Duodenal mucosa (tissue), 2 donors: ENCODE data around the gene AQP12B.

Experiments used
- H3K27ac ChIP-seq: one replicate; pipeline ENCODE4 v1.7.0; 2013; ENCODE audit warnings: low read depth, low read length
- H3K27me3 ChIP-seq, 2 donors: one replicate each; pipeline ENCODE4 v1.7.0; 2013; ENCODE audit warnings: low read length in 2 of 2, control low read depth in 1 of 2; ENCODE audit not compliant: insufficient read depth in 2 of 2, control insufficient read depth in 1 of 2
- H3K36me3 ChIP-seq, 2 donors: one replicate each; pipeline ENCODE4 v1.7.0; 2013; ENCODE audit warnings: low read length in 2 of 2, control low read depth in 1 of 2; ENCODE audit not compliant: insufficient read depth in 2 of 2, control insufficient read depth in 1 of 2
- H3K4me1 ChIP-seq, 2 donors: one replicate each; pipeline ENCODE4 v1.7.0; 2013; ENCODE audit warnings: low read length in 2 of 2, control low read depth in 1 of 2; ENCODE audit not compliant: insufficient read depth in 2 of 2, control insufficient read depth in 1 of 2
- H3K4me3 ChIP-seq, 2 donors: one replicate each; pipeline ENCODE4 v1.7.0; 2013; ENCODE audit warnings: low read length in 2 of 2, low read depth in 1 of 2
- H3K9ac ChIP-seq, 2 donors: one replicate each; pipeline ENCODE4 v1.7.0; 2013; ENCODE audit warnings: low read length in 2 of 2, low read depth in 1 of 2
- H3K9me3 ChIP-seq, 2 donors: one replicate each; pipeline ENCODE4 v1.7.0; 2013; ENCODE audit warnings: low read length in 2 of 2, control low read depth in 1 of 2; ENCODE audit not compliant: control insufficient read depth in 1 of 2

Gene AQP12B

DNA sequence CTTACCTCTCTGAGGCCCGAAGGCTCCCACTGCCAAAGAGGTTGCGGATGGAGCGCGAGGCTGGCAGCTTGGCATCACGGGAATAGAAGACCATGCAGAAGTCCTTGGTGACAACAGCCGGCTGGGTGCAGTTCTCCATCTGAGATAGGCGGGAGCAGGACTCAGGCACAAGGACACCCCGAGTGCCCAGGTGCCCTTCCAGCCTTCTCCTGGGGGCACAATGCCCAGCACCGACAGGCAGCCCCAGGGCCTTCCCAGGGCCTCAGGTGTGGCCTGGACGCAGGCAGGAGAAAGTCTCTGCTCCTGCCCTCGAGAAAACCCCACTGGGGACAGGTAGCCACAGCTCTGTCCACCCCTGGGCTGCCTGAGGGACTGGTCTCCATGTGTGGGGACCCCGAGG is 42.6 kb upstream of the AQP12B start:
- Histone ChIP-seq H3K36me3 (no peaks in the 10 kb centered on the region), H3K9ac (no peak overlapping the region)

DNA sequence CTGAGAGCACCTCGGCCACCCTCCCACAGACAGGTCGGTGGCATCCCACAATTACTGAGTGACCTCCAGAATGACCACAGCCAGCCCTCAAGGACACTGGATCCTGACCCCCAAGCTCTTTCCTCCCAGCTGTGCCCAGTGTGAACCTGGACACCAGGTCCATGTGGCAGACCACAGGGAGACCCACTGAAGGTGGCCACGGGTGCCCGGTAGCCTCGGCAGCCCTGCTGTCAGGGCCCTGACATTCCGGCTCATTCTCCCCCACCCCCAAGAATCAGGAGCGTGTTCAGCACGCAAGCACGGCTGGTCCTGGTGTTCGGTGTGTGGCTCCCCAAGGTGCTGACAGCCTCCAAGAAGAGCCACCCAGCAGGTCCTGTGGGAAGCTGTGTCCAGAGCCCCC is 41.7 kb upstream of the AQP12B start:
- Histone ChIP-seq H3K9ac (no peak overlapping the region), H3K36me3 (no peaks in the 10 kb centered on the region), H3K27ac (no peak overlapping the region), H3K4me1 (no peaks in the 10 kb centered on the region), H3K9me3 (no peaks in the 10 kb centered on the region), H3K4me3 (no peak overlapping the region), H3K27me3 (no peaks in the 10 kb centered on the region)

More for the DNA sequence above, 42.6 kb upstream of the AQP12B start:
- H3K27ac ChIP-seq = no peak overlapping the region
- H3K4me1 ChIP-seq = no peaks in the 10 kb centered on the region
- H3K27me3 ChIP-seq = no peaks in the 10 kb centered on the region
- no peak overlapping the region for H3K4me3 ChIP-seq
- H3K9me3 ChIP-seq = no peaks in the 10 kb centered on the region

DNA sequence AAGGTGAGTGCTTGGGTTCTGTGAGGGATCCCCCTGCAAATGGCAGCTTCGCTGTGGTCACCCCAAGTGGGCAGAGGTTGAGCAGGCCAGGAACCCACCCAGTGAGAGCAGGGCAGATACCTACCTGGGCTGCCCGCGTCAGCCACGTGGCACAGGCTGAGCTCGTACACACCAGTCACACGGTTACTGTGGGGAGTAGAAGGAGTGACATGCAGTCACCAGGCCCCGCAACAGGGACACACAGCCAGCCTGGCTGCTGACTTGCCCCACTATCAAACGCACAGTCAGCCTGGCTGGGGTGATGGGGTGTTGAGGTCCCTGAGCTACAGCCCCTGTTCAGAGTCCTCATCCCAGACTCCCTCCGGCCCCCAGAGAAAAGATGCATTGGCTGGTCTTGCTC is 41.2 kb upstream of the AQP12B start:
- Histone ChIP-seq H3K36me3 (no peaks in the 10 kb centered on the region), H3K9me3 (no peaks in the 10 kb centered on the region), H3K4me1 (no peaks in the 10 kb centered on the region), H3K27ac (no peak overlapping the region), H3K9ac (no peak overlapping the region), H3K27me3 (no peaks in the 10 kb centered on the region), H3K4me3 (no peak overlapping the region)

DNA sequence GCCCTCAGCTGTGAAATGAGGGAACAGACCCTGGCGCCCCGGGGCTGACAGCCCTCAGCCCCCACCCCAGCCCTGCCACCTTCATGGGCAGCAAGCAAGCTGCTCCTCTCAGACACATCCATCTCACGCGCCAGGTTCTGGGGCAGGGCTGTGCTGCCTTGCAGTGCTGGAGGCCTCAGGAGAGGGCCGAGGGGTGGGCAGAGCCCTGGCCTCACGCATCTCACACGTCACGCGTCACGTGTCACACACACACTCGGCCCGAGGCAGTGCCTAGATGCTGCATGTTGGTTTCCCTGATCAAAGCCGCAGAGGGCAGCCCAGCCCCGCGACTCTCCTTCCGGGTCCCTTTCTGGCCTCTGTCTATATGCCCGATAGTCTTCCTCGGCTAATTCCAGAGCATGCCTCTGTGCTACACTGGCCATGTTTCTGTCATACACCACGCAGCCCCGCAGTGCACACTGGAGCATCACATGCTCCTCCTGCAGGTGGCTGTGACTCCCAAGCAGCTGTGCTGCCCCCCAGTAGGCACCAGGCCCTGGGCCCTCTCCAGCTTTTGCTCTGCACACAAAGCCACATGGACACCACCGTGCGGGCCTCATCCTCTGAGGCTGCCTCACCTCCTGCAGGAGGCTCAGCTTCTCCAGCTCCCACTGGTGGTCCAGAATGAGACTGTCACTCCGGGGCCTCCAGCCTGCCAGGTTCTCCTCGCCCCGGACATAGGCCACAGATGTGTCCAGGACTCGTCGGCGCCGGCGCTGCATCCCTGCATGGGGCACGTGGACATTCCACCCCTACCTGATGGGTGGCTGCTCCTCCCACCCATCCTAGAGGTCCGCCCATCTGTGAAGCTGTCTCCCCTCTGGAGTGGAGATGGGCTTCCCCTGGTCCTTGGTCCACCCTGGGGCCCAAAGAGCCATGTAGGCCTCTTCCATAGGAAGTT is 40.4 kb upstream of the AQP12B start:
- H3K9ac ChIP-seq = no peak overlapping the region
- no peaks in the 10 kb centered on the region for H3K4me1 ChIP-seq
- H3K36me3 ChIP-seq = no peaks in the 10 kb centered on the region
- no peak overlapping the region for H3K27ac ChIP-seq
- H3K9me3 ChIP-seq = no peaks in the 10 kb centered on the region
- no peak overlapping the region for H3K4me3 ChIP-seq
- H3K27me3 ChIP-seq = no peaks in the 10 kb centered on the region

DNA sequence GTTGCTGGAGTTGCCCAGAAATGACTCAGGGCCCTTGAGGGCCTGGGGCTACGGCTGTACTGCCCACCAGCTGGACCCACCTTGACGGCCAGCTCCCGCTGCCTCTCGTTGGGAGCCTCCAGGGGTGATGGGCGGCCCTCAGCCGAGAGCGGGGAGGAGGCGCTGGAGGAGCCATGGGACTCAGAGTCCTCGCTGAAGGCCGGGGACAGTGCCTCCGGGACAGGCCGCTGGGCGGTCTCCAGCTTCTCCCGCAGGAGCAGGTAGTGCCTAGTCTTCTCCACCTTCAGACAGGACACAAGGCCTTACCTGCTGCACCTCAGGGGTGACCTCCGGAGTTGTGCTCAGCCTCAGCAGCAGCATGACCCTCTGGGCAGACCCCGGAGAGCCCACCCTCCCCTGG is 39.7 kb upstream of the AQP12B start:
- no peak overlapping the region for H3K9ac ChIP-seq
- H3K27me3 ChIP-seq = no peaks in the 10 kb centered on the region
- no peak overlapping the region for H3K4me3 ChIP-seq
- no peaks in the 10 kb centered on the region for H3K4me1 ChIP-seq
- H3K36me3 ChIP-seq = no peaks in the 10 kb centered on the region
- no peaks in the 10 kb centered on the region for H3K9me3 ChIP-seq
- no peak overlapping the region for H3K27ac ChIP-seq

DNA sequence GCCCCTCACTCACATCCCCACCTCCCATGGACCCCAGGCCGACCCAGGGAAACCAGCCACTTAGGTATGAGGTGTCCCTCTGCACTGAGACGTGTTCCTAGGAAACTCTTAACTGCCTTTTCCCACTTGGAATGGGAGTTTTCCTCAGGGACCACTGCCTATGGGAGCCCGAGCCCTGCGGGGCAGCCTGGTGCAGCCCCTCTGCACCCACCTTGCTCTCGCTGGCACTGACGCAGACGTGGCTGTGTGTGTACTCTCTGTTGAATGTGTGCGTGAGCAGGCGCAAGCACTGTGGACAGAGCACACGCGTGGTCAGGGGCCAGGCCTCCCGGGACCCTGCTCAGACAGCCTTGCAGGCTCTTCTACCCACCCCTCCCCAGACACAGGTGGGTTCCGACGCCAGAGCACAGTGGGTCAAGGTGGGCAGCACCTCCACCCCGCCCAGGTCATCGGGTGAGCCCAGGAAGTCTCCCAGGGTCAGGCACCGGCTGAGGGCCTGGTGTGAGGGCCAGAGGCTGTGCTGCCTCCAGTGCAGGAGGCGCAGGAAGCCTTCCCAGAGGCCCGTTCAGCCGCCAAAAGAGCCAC is 39.0 kb upstream of the AQP12B start:
- H3K4me3 ChIP-seq = no peak overlapping the region
- H3K9me3 ChIP-seq = no peaks in the 10 kb centered on the region
- no peaks in the 10 kb centered on the region for H3K27me3 ChIP-seq
- H3K27ac ChIP-seq = no peak overlapping the region
- no peaks in the 10 kb centered on the region for H3K36me3 ChIP-seq
- H3K9ac ChIP-seq = no peak overlapping the region
- H3K4me1 ChIP-seq = no peaks in the 10 kb centered on the region

DNA sequence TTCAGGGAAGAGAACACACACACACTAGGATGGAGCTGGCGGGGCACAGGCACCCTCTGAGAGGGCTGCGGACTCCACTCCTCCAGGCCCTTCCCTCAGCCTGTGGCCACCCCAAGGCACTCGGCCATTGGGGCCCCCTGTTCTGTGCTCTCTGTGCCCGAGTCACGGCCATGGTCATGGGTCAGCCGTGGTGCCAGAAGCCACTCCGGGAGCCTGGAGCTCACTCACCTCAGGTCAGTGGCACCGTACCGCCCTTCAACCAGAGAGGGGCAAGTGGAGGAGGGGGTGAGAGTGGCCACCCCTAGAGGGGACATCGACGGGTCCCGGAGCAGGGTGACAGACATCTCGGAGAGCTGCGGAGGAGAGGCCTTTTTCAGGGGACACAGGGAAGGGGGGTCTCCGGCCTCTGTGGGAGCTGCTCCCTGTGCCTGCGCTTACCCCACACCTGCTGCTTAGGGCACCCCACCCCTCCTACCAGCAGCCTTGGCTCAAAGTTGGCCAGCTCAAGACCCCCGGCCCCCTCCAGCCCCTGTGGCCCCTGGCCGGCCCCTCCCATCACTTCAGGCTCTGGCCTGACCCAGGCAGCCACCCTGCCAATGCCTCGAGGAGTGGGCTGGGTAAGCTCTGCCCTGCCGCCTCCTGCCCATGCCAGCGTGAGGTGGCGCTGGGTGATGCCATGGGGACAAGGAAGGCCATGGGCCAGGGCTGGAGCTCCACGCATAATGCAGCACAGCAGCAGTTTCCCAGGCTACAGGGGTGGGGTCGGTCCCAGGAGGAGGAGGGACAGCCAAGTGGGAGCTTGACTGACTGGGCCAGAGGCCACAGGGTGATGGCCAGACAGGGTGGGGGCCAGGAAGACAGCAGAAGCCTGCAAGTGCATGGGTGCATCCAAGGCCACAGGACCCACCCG is 38.3 kb upstream of the AQP12B start:
- H3K9ac ChIP-seq = no peak overlapping the region

DNA sequence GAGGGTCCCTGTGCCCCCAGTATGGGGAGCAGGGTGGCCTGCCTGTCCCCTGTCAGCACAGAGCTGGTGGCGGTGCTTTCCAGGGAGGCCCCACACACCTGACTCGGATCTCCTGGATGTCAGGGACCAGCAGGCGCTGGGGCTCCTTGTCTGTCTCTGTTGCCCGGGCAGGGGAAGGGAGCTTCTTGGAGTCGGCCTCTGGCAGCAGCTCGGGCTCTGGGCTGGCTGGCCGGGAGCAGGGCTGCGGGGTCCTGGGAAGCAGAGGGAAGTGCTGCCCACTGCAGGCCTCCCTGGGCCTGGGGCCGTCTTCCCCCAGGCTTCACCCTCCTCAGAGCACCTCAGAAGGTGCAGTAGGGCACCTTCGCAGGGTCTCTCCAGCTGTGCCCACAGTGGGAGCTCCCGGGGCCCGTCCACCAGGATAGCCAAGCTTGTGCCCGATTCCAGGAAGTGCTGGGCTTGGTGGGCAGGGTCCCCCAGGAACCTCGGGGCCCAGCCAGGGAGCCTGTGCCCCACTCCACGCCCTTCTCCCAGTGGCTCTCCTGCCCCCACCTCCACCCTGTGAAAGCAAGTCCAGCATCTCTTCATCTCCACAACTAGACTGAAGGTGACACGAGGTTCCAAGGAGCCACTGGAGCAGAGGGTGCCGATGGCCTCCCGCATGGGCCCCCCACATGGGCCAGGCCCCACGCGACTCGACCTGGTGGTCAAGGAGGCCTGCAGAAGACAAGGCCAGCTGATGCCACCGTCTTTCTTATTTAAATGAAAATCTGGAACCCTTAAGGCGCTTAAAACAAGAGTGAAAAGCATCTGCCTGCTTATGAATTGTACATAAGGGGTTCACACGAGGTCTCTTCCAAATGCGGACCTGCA is 37.2 kb upstream of the AQP12B start:
- H3K4me1 ChIP-seq = no peaks in the 10 kb centered on the region
- H3K9me3 ChIP-seq = no peaks in the 10 kb centered on the region
- H3K9ac ChIP-seq = no peak overlapping the region
- no peaks in the 10 kb centered on the region for H3K36me3 ChIP-seq
- no peaks in the 10 kb centered on the region for H3K27me3 ChIP-seq
- no peak overlapping the region for H3K4me3 ChIP-seq
- H3K27ac ChIP-seq = no peak overlapping the region

More for the DNA sequence above, 38.3 kb upstream of the AQP12B start:
- H3K4me3 ChIP-seq = no peak overlapping the region
- H3K36me3 ChIP-seq = no peaks in the 10 kb centered on the region
- H3K27ac ChIP-seq = no peak overlapping the region
- H3K9me3 ChIP-seq = no peaks in the 10 kb centered on the region
- no peaks in the 10 kb centered on the region for H3K4me1 ChIP-seq
- H3K27me3 ChIP-seq = no peaks in the 10 kb centered on the region

DNA sequence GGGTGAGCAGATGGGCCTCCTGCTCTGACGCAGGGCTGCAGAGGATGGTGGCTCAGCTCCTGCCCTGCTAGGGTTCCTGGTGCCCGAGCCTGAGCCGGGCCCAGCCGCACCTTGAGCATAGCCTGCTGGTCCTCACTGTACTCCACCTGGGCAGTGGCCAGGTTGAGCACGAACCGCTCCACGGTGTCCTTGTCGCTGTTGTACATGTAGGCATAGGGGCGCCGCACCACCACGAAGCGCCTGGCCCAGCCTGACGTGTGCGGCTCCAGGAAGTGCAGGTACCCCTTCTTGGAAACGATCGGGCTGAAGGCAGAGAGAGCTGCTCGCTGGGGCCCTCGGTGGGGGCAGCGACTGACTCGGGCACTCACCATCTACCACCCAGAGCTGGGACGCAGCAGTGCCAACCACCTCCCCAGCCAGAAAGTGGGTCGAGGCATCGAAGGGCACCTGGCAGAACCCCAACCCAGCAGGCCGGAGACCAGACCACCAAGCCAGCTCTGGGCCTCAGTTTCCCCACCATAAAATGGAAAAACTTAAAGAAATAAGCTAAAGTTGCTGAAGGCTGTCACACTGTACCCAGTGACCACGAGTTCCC is 36.3 kb upstream of the AQP12B start:
- Histone ChIP-seq H3K36me3 (no peaks in the 10 kb centered on the region), H3K4me1 (no peaks in the 10 kb centered on the region), H3K9ac (no peak overlapping the region), H3K27me3 (no peaks in the 10 kb centered on the region), H3K27ac (no peak overlapping the region), H3K4me3 (no peak overlapping the region), H3K9me3 (no peaks in the 10 kb centered on the region)
